ENCODE data around the gene TMC6.
"Not testable (repeated sequence)": the region's sequence is repeated elsewhere in the genome, so short reads cannot be mapped to it uniquely, and the experiment has no call there.

DNA sequence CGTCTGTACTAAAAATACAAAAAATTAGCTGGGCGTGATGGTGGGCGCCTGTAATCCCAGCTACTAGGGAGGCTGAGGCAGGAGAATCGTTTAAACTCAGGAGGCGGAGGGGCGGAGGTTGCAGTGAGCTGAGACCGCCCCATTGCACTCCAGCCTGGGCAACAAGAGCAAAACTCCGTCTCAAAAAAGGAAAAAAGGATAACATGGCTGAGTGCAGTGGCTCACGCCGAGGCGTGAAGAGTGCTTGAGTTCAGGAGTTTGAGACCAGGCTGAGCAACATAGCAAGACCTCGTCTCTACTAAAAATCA is 11.3 kb upstream of the TMC6 start:
- TF ChIP-seq, protein P1, sequence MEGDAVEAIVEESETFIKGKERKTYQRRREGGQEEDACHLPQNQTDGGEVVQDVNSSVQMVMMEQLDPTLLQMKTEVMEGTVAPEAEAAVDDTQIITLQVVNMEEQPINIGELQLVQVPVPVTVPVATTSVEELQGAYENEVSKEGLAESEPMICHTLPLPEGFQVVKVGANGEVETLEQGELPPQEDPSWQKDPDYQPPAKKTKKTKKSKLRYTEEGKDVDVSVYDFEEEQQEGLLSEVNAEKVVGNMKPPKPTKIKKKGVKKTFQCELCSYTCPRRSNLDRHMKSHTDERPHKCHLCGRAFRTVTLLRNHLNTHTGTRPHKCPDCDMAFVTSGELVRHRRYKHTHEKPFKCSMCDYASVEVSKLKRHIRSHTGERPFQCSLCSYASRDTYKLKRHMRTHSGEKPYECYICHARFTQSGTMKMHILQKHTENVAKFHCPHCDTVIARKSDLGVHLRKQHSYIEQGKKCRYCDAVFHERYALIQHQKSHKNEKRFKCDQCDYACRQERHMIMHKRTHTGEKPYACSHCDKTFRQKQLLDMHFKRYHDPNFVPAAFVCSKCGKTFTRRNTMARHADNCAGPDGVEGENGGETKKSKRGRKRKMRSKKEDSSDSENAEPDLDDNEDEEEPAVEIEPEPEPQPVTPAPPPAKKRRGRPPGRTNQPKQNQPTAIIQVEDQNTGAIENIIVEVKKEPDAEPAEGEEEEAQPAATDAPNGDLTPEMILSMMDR (conservative IDR thresholded peaks at IDR 0.05; ENCODE audit: low read length): not testable (repeated sequence)
- TF ChIP-seq EZH2phosphoT487 (IDR thresholded peaks at IDR 0.05; ENCODE audit: borderline replicate concordance, low read depth, low read length): not testable (repeated sequence)

Data from OCI-LY7 (cell line).